ENCODE data around the gene ZNF213.

DNA sequence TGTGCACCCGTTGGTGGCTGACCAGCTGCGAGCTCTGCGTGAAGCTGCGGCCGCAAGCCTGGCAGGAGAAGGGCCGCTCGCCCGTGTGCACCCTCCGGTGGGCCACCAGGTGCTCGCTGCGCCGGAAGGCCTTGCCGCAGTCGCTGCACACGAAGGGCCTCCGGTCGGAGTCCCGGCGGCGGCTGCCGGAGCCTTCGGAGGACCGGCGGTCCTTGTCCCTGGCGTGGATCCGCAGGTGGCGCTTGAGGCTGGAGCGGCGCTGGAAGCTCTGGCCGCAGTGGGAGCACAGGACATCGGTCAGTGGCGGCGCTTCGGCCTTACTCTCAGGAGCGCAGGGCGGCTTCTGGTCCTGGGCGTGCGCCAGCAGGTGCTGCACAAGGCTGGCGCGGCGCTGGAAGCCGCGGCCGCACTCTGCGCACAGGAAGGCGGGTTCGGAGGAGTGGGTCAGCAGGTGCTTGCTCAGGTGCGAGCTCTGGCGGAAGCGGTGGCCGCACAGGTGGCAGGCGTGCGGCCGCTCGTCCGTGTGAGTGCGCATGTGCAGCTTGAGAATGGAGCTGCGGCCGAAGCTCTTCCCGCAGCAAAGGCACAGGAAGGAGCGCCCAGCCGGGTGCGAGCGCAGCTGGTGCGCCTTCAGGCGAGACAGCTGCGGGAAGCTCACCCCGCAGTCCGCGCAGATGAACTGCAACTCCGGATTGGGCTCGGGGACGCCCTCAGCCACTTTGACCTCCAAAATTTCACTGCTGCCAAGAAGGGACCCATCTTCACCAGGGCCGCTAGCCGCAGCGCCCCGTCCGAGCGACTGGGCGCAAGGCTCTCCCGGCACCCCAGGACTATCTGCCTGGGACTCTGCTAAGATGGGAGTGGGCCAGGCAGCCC, 44.9 kb upstream of the ZNF213 start:
- TF ChIP-seq, protein P1, sequence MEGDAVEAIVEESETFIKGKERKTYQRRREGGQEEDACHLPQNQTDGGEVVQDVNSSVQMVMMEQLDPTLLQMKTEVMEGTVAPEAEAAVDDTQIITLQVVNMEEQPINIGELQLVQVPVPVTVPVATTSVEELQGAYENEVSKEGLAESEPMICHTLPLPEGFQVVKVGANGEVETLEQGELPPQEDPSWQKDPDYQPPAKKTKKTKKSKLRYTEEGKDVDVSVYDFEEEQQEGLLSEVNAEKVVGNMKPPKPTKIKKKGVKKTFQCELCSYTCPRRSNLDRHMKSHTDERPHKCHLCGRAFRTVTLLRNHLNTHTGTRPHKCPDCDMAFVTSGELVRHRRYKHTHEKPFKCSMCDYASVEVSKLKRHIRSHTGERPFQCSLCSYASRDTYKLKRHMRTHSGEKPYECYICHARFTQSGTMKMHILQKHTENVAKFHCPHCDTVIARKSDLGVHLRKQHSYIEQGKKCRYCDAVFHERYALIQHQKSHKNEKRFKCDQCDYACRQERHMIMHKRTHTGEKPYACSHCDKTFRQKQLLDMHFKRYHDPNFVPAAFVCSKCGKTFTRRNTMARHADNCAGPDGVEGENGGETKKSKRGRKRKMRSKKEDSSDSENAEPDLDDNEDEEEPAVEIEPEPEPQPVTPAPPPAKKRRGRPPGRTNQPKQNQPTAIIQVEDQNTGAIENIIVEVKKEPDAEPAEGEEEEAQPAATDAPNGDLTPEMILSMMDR (IDR thresholded peaks at IDR 0.05), result no peak
- TF ChIP-seq POLR2A (IDR thresholded peaks at IDR 0.05), result no peak

Data from adrenal gland (tissue), 5 donors.